ENCODE data around the gene PITPNM1.

GRCh38 chr11:67449116-67449844 lies 55.9 kb downstream of the PITPNM1 start:
- no peak for TF ChIP-seq CTCF (conservative IDR thresholded peaks at IDR 0.05 in 1 of 2, IDR thresholded peaks at IDR 0.05 in 1 of 2; ENCODE audit: low read depth in 1 of 2, low read length in 2 of 2)
- TF ChIP-seq EZH2 (IDR thresholded peaks at IDR 0.05; ENCODE audit: low read length, missing control alignments), result no peak

All from fibroblast of lung (primary cell).